MCF 10A (cell line): ENCODE data around the gene MELTF. TPM values are rescaled to one million over a fixed set of nuclear protein-coding genes. Genes with fewer than 3 reads are reported as not detected.

ENCODE experiments used
- BruUV-seq: library from RNA; stranded (reverse); fragments of 400-500 nt; replicated peaks from 2 replicates; lab custom pipeline; 2021; lab: Mats Ljungman, UMichigan
- CTCF ChIA-PET: fragments of 300-600 bp; sonication (Branson Sonifier 250); formaldehyde crosslinking; extraction: SDS; loops from one replicate; lab custom pipeline; 2021; ENCODE audit warnings: antibody characterized with exemption, inconsistent platforms; lab: Yijun Ruan, JAX
- POLR2A ChIA-PET: fragments of 300-600, 350-650 bp; sonication (Branson Sonifier 250); formaldehyde crosslinking; extraction: SDS; loops from one replicate; lab custom pipeline; 2020; ENCODE audit warnings: antibody characterized with exemption, inconsistent platforms; lab: Yijun Ruan, JAX
- DNase-seq: peaks from one replicate; pipeline ENCODE4 v3.0.0-alpha.2; 2018; ENCODE audit not compliant: unreplicated experiment
- H3K27ac Mint-ChIP-seq: one replicate; pipeline ENCODE4 v1.8.0; 2022; ENCODE audit warnings: mild to moderate bottlenecking, low read depth, mixed read lengths; ENCODE audit not compliant: unreplicated experiment
- H3K27me3 Mint-ChIP-seq: one replicate; pipeline ENCODE4 v1.8.0; 2022; ENCODE audit warnings: mixed read lengths; ENCODE audit not compliant: insufficient read depth, unreplicated experiment
- H3K36me3 Mint-ChIP-seq: one replicate; pipeline ENCODE4 v1.8.0; 2022; ENCODE audit warnings: mild to moderate bottlenecking, moderate library complexity, mixed read lengths; ENCODE audit not compliant: insufficient read depth, unreplicated experiment
- H3K4me1 Mint-ChIP-seq: one replicate; pipeline ENCODE4 v1.8.0; 2022; ENCODE audit warnings: mixed read lengths; ENCODE audit not compliant: insufficient read depth, unreplicated experiment
- H3K4me3 Mint-ChIP-seq: one replicate; pipeline ENCODE4 v1.8.0; 2022; ENCODE audit warnings: mild to moderate bottlenecking, moderate library complexity, mixed read lengths; ENCODE audit not compliant: unreplicated experiment
- H3K9me3 Mint-ChIP-seq: one replicate; pipeline ENCODE4 v1.8.0; 2022; ENCODE audit warnings: mixed read lengths; ENCODE audit not compliant: unreplicated experiment
- intact Hi-C: fragments of 100-400 bp; cut with micrococcal nuclease; formaldehyde crosslinking; loops from 2 replicates; pipeline ENCODE4 v1.14.1; 2022
- total RNA-seq: library from RNA; stranded (reverse); gene quantifications from 2 replicates; pipeline ENCODE4 v1.2.3, GENCODE V29; 2022
- TF ChIP-seq, protein P1 (sequence below): fragments of 200-600 bp; IDR thresholded peaks from one replicate; pipeline ENCODE4 v1.8.0; 2022; ENCODE audit warnings: antibody characterized with exemption, mild to moderate bottlenecking; ENCODE audit not compliant: unreplicated experiment

MELTF gene
- total RNA-seq, 1 experiment from 2014 or later: 9.1 TPM

DNA sequence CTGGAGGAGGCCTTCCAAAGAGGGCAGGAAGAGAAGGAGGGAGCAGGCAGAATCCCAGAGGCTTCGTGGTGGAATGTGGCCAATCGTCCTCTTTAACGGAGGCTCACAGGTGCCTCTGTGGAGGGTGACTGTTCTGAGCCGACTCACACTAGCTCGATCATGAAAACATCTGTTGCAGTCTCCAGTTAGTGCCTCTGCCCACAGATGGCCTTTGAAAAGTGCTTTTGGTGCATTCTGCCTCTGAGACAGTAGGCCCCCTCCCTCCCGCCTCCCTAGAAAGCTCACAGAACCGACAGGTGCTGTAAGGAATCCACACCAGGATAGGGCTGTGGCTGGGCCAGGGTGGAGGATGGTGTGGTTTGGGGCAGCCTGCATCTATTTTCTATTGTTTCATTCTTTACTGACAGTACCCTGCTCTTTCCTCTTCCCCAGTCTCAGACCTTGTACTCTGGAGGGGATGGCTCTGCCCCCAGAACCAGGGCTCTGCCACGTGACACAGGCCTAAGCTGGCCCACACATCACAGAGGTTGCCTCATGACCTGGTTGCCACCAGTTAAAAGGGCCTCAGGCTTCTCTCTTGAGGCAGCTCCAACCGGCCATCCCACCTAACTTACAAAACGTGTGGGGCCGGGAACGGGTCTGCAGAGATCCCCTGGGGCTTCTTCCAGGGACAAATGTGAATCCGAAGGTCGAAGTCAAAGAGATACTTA is 33.8 kb downstream of the MELTF start:
- Mint-ChIP-seq H3K27ac (no peak overlapping the region), H3K36me3 (no peaks in the 10 kb centered on the region), H3K4me1 (peaks cover 6% of the 10 kb centered on the region), H3K9me3 (no peaks in the 10 kb centered on the region), H3K4me3 (no peak overlapping the region), H3K27me3 (no peaks in the 10 kb centered on the region)
- ChIA-PET CTCF (interaction anchor here (0.6 to 0.7 kb wide), 2 partner anchors 17 to 510 kb away, joined by 3 read pairs; no protein-coding TSS in a partner anchor), POLR2A (interaction anchor here (0.7 kb wide), 1 partner anchor 180 kb away, joined by 3 read pairs; no protein-coding TSS in a partner anchor)
- TF ChIP-seq, protein P1, sequence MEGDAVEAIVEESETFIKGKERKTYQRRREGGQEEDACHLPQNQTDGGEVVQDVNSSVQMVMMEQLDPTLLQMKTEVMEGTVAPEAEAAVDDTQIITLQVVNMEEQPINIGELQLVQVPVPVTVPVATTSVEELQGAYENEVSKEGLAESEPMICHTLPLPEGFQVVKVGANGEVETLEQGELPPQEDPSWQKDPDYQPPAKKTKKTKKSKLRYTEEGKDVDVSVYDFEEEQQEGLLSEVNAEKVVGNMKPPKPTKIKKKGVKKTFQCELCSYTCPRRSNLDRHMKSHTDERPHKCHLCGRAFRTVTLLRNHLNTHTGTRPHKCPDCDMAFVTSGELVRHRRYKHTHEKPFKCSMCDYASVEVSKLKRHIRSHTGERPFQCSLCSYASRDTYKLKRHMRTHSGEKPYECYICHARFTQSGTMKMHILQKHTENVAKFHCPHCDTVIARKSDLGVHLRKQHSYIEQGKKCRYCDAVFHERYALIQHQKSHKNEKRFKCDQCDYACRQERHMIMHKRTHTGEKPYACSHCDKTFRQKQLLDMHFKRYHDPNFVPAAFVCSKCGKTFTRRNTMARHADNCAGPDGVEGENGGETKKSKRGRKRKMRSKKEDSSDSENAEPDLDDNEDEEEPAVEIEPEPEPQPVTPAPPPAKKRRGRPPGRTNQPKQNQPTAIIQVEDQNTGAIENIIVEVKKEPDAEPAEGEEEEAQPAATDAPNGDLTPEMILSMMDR: no peak
- DNase-seq: no peak
- intact Hi-C loops: no loop called here
- BruUV-seq: no TSS peak

DNA sequence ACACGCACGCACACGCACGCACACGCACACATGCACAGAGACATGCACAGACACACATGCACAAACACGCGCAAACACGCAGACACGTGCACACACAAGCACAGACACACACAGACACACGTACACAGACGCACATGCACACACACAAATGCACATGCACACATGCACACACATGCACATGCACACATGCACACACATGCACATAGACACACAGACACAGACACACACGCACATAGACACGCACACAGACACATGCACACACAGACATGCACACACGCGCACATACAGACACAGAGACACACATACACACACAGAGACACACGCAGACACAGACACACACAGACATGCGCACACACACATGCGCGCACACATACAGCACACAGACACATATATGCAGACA is 34.6 kb downstream of the MELTF start:
- no peaks in the 10 kb centered on the region for H3K27me3 Mint-ChIP-seq
- DNase-seq: no peak
- no peaks in the 10 kb centered on the region for H3K36me3 Mint-ChIP-seq
- H3K27ac Mint-ChIP-seq: no peak overlapping the region
- POLR2A ChIA-PET: no interaction called here
- CTCF ChIA-PET: no interaction called here
- no TSS peak for BruUV-seq
- H3K4me1 Mint-ChIP-seq: peaks cover 6% of the 10 kb centered on the region
- TF ChIP-seq, protein P1: no peak
- H3K4me3 Mint-ChIP-seq: no peak overlapping the region
- no peaks in the 10 kb centered on the region for H3K9me3 Mint-ChIP-seq
- intact Hi-C loops: no loop called here

DNA sequence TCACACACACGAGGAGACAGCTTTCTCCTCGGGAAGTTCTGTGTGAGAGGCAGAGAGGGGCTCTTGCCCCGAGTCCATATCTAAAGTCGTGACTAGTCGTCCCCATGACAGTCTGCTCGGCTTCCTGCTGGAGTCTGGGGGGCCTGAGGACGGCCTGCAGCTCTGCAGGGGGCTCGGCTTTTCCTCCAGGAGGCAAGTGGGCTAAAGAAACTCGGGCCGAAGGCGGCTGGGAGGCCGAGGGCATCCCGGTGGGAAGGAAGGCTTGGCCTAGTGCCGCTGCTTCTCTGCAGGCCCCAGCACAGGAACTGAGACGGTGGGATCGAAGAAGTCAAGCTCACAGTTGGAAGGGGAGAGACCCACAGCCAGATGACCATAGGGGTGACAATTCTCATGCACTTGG is 35.6 kb downstream of the MELTF start:
- Mint-ChIP-seq H3K36me3 (no peaks in the 10 kb centered on the region), H3K4me1 (peaks cover 6% of the 10 kb centered on the region), H3K27ac (no peak overlapping the region), H3K9me3 (no peaks in the 10 kb centered on the region), H3K4me3 (no peak overlapping the region), H3K27me3 (no peaks in the 10 kb centered on the region)
- ChIA-PET CTCF (interaction anchor here (1.2 to 2.2 kb wide), 2 partner anchors 9 to 10 kb away, joined by 4 to 11 read pairs; no protein-coding TSS in a partner anchor), POLR2A (no interaction called here)
- no TSS peak for BruUV-seq
- TF ChIP-seq, protein P1: no peak
- intact Hi-C loops: no loop called here
- no peak for DNase-seq

DNA sequence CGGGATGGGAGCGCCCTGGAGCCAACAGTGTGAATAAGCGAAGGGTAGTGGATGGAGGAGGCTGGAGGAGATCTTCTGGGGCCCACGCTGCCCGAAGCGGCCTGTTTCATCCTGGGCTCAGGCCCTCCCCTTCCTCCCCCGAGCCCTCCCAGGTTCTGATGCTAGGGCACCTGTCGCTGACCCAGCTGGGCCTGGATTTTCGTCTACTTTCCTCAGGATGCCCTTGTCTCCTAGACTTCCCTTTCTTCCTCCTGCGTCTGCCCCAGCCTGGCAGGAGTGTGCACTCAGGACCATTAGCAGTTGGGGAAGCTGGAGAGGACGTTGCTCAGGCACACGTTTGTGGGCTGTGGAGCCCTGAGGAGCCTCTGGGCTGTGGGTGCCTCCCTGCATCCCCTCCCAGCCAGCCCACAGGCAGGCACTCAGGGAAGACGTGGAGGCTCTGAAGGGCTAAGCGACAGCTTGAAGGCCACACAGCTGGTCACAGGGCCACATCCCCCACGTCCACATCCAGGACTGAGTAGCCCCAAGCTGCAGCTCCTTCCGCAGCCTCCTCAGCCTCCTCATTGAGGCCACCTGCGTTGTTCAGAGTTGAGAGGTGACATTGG is 37.1 kb downstream of the MELTF start:
- Mint-ChIP-seq H3K36me3 (no peaks in the 10 kb centered on the region), H3K4me1 (peaks cover 6% of the 10 kb centered on the region), H3K27ac (no peak overlapping the region), H3K9me3 (no peaks in the 10 kb centered on the region), H3K27me3 (no peaks in the 10 kb centered on the region), H3K4me3 (no peak overlapping the region)
- CTCF ChIA-PET: interaction anchor here (0.8 to 2.2 kb wide), 3 partner anchors 9 to 21 kb away, joined by 3 to 11 read pairs (median 4); no protein-coding TSS in a partner anchor
- DNase-seq: no peak
- BruUV-seq: no TSS peak
- intact Hi-C loops: no loop called here
- TF ChIP-seq, protein P1: no peak
- POLR2A ChIA-PET: no interaction called here
